Measurements from ENCODE around the gene ZNF217. TPM values are rescaled to one million over a fixed set of nuclear protein-coding genes. Genes with fewer than 3 reads are reported as not detected.

The ZNF217 gene
- total and polyA plus RNA-seq, 9 of the 15 experiments (the other 6 are each of a cell fraction or from before 2014, with no cell fraction given): 3.0 to 41.8 (median 16.8) TPM

DNA sequence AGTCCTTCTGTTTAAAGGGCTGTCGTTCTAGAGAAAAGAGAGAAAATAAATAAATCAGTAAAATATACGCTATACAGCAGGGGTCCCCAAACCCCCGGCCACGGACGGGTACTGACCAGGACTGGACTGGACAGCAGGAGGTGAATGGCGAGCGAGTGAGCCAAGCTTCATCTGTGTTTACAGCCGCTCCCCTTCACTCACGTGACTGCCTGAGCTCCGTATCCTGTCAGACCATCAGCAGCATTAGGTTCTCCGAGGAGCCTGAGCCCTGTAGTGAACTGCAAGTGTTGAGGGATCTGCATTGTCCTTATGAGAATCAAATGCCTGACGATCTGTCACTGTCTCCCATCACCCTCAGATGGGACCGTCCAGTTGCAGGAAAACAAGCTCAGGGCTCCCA is 76.5 kb downstream of the ZNF217 start (continued):
- TF ChIP-seq ASH1L (IDR thresholded peaks at IDR 0.05; ENCODE audit: borderline replicate concordance, low read depth, partially characterized antibody) (no peak), KDM2B (CRISPR knock-in tag; IDR thresholded peaks at IDR 0.05) (no peak), RAD51 (IDR thresholded peaks at IDR 0.05; ENCODE audit: borderline replicate concordance, low read depth) (peak; percentile 82), MTA1 (IDR thresholded peaks at IDR 0.05; ENCODE audit: borderline replicate concordance) (no peak), GATAD2A (IDR thresholded peaks at IDR 0.05) (no peak), PRDM10 (IDR thresholded peaks at IDR 0.05; ENCODE audit: partially characterized antibody) (peak; percentile 17), TARDBP (IDR thresholded peaks at IDR 0.05) (no peak), USF1 (CRISPR knock-in tag; IDR thresholded peaks at IDR 0.05) (peak; percentile 76), USF2 (CRISPR knock-in tag; IDR thresholded peaks at IDR 0.05) (peak; percentile 82), E2F6 (IDR thresholded peaks at IDR 0.05; ENCODE audit: borderline replicate concordance in 1 of 2, extremely low read depth in 1 of 2, insufficient read depth in 1 of 2, insufficient read length in 1 of 2, low read depth in 1 of 2, low read length in 1 of 2, poor library complexity in 1 of 2, severe bottlenecking in 1 of 2) (peak in 1 of 2 experiments; percentile 13), ZNF23 (CRISPR knock-in tag; IDR thresholded peaks at IDR 0.05) (no peak), RCOR1 (IDR thresholded peaks at IDR 0.05; ENCODE audit: borderline replicate concordance in 1 of 2, low read depth in 2 of 2, low read length in 2 of 2) (peak in 1 of 2 experiments; percentile 12; a peak in 1 of 4 replicates), SOX6 (IDR thresholded peaks at IDR 0.05) (peak; percentile 63; the same call in 1 of the 2 replicates), TOE1 (IDR thresholded peaks at IDR 0.05; ENCODE audit: borderline replicate concordance) (peak; percentile 85; the same call in 1 of the 2 replicates), TOE1 (CRISPR knock-in tag; IDR thresholded peaks at IDR 0.05; ENCODE audit: borderline replicate concordance, low read depth) (no peak)
- TF ChIP-seq, protein P1, sequence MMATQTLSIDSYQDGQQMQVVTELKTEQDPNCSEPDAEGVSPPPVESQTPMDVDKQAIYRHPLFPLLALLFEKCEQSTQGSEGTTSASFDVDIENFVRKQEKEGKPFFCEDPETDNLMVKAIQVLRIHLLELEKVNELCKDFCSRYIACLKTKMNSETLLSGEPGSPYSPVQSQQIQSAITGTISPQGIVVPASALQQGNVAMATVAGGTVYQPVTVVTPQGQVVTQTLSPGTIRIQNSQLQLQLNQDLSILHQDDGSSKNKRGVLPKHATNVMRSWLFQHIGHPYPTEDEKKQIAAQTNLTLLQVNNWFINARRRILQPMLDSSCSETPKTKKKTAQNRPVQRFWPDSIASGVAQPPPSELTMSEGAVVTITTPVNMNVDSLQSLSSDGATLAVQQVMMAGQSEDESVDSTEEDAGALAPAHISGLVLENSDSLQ (IDR thresholded peaks at IDR 0.05): peak; percentile 57
- TF ChIP-seq, protein P2, sequence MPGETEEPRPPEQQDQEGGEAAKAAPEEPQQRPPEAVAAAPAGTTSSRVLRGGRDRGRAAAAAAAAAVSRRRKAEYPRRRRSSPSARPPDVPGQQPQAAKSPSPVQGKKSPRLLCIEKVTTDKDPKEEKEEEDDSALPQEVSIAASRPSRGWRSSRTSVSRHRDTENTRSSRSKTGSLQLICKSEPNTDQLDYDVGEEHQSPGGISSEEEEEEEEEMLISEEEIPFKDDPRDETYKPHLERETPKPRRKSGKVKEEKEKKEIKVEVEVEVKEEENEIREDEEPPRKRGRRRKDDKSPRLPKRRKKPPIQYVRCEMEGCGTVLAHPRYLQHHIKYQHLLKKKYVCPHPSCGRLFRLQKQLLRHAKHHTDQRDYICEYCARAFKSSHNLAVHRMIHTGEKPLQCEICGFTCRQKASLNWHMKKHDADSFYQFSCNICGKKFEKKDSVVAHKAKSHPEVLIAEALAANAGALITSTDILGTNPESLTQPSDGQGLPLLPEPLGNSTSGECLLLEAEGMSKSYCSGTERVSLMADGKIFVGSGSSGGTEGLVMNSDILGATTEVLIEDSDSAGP (CRISPR knock-in tag; IDR thresholded peaks at IDR 0.05): no peak
- TF ChIP-seq, protein P3, sequence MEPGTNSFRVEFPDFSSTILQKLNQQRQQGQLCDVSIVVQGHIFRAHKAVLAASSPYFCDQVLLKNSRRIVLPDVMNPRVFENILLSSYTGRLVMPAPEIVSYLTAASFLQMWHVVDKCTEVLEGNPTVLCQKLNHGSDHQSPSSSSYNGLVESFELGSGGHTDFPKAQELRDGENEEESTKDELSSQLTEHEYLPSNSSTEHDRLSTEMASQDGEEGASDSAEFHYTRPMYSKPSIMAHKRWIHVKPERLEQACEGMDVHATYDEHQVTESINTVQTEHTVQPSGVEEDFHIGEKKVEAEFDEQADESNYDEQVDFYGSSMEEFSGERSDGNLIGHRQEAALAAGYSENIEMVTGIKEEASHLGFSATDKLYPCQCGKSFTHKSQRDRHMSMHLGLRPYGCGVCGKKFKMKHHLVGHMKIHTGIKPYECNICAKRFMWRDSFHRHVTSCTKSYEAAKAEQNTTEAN (CRISPR knock-in tag; IDR thresholded peaks at IDR 0.05): no peak
